HepG2 (cell line): Measurements from ENCODE around the gene TMEM98. TPM values are rescaled to one million over a fixed set of nuclear protein-coding genes. Genes with fewer than 3 reads are reported as not detected.

ENCODE experiments used
- ARID2 ChIP-seq: sonication (generic); formaldehyde crosslinking; IDR thresholded peaks from 2 replicates; pipeline ENCODE4 v1.8.1; 2022; ENCODE audit warnings: mild to moderate bottlenecking, missing genetic modification reagents, borderline replicate concordance
- CHD2 ChIP-seq: IDR thresholded peaks from 2 replicates; pipeline ENCODE4 v1.6.1; 2011; ENCODE audit warnings: low read depth, low read length, improper control_type of control experiment
- FOXO4 ChIP-seq: sonication (generic); formaldehyde crosslinking; conservative IDR thresholded peaks from 2 replicates; pipeline ENCODE4 v1.8.1; 2023; ENCODE audit warnings: missing genetic modification reagents
- FOXP4 ChIP-seq: sonication (generic); formaldehyde crosslinking; IDR thresholded peaks from 2 replicates; pipeline ENCODE4 v1.4.0; 2020; ENCODE audit warnings: missing genetic modification reagents
- GATA4 ChIP-seq: sonication (generic); IDR thresholded peaks from 2 replicates; pipeline ENCODE4 v1.6.1; 2016; ENCODE audit warnings: antibody characterized with exemption, low read depth, borderline replicate concordance
- IRX3 ChIP-seq: sonication (generic); formaldehyde crosslinking; IDR thresholded peaks from 2 replicates; pipeline ENCODE4 v1.8.1; 2023; ENCODE audit warnings: mild to moderate bottlenecking, low read depth, missing genetic modification reagents, borderline replicate concordance
- MXD1 ChIP-seq: sonication (generic); formaldehyde crosslinking; IDR thresholded peaks from 2 replicates; pipeline ENCODE4 v1.4.0; 2020; ENCODE audit warnings: mild to moderate bottlenecking, missing genetic modification reagents
- MYPOP ChIP-seq: sonication (generic); formaldehyde crosslinking; IDR thresholded peaks from 2 replicates; pipeline ENCODE4 v1.8.1; 2023; ENCODE audit warnings: mild to moderate bottlenecking, moderate library complexity, missing genetic modification reagents
- NFKBIZ ChIP-seq: IDR thresholded peaks from 2 replicates; pipeline ENCODE4 v1.6.1; 2018; ENCODE audit warnings: missing genetic modification reagents, missing compliant biosample characterization
- NONO ChIP-seq, 2 experiments: fragments of 450-650 bp in 1 of 2; sonication (generic) in 1 of 2; formaldehyde crosslinking in 1 of 2; IDR thresholded peaks in 1 of 2; conservative IDR thresholded peaks in 1 of 2; 2 replicates each; pipeline versions ENCODE4 v1.6.1 to v1.8.0; 2017 to 2022; ENCODE audit warnings: mild to moderate bottlenecking in 1 of 2, missing genetic modification reagents in 1 of 2, moderate library complexity in 1 of 2
- SNAI1 ChIP-seq: sonication (generic); formaldehyde crosslinking; IDR thresholded peaks from 2 replicates; pipeline ENCODE4 v1.5.0; 2020; ENCODE audit warnings: mild to moderate bottlenecking, missing genetic modification reagents, borderline replicate concordance
- THAP8 ChIP-seq: sonication (generic); formaldehyde crosslinking; IDR thresholded peaks from 2 replicates; pipeline ENCODE4 v1.5.1; 2020; ENCODE audit warnings: missing genetic modification reagents, mild to moderate bottlenecking, borderline replicate concordance
- ZNF160 ChIP-seq: sonication (generic); formaldehyde crosslinking; IDR thresholded peaks from 2 replicates; pipeline ENCODE4 v1.8.0; 2022; ENCODE audit warnings: mild to moderate bottlenecking, inconsistent platforms, missing genetic modification reagents
- ZNF446 ChIP-seq: sonication (generic); formaldehyde crosslinking; IDR thresholded peaks from 2 replicates; pipeline ENCODE4 v1.5.0; 2020; ENCODE audit warnings: mild to moderate bottlenecking, missing genetic modification reagents
- ZNF484 ChIP-seq: sonication (generic); formaldehyde crosslinking; IDR thresholded peaks from 2 replicates; pipeline ENCODE4 v1.5.1; 2020; ENCODE audit warnings: mild to moderate bottlenecking, low read depth, missing genetic modification reagents, borderline replicate concordance
- ZSCAN31 ChIP-seq: sonication (generic); formaldehyde crosslinking; IDR thresholded peaks from 2 replicates; pipeline ENCODE4 v1.5.0; 2020; ENCODE audit warnings: low read depth, mild to moderate bottlenecking, missing genetic modification reagents
- polyA plus RNA-seq, 8 experiments: library from polyadenylated mRNA; depleted of rRNA in 3 of 8; stranded (reverse) in 7 of 8; unstranded in 1 of 8; fragments of >200 nt; fragmentation: Illumina TruSeq in 4 of 8; extraction: Trizol in 4 of 8; gene quantifications; 2 replicates each; pipeline versions ENCODE4 v1.2.1 to v1.2.3, GENCODE V29; 2011 to 2016; ENCODE audit warnings: low read depth in 4 of 8, missing spikeins in 1 of 8, mixed read lengths in 1 of 8; ENCODE audit not compliant: insufficient read depth in 1 of 8
- total RNA-seq, 5 experiments: library from RNA; depleted of rRNA; stranded (reverse); fragments of >200 nt; fragmentation: Illumina TruSeq; extraction: Trizol; gene quantifications; 2 replicates each; pipeline ENCODE4 v1.2.3, GENCODE V29; 2016; ENCODE audit warnings: low read depth in 1 of 5
- TF ChIP-seq, protein P1 (sequence below): sonication (generic); formaldehyde crosslinking; IDR thresholded peaks from 2 replicates; pipeline ENCODE4 v1.4.0; 2020; ENCODE audit warnings: missing genetic modification reagents
- TF ChIP-seq, protein P2 (sequence below): sonication (generic); formaldehyde crosslinking; IDR thresholded peaks from 2 replicates; pipeline ENCODE4 v1.4.0; 2020; ENCODE audit warnings: mild to moderate bottlenecking, missing genetic modification reagents

Gene TMEM98
- total and polyA plus RNA-seq, 2 of the 13 experiments (the other 11 are each of a cell fraction or from before 2014, with no cell fraction given): 103 to 175 TPM

- TF ChIP-seq THAP8 (CRISPR knock-in tag) (no peak), NONO (IDR thresholded peaks at IDR 0.05) (no peak), NONO (CRISPR knock-in tag; conservative IDR thresholded peaks at IDR 0.05) (0 out of 2 replicates have a peak, but pooled peaks have one; percentile 4), ZSCAN31 (CRISPR knock-in tag) (no peak), MYPOP (CRISPR knock-in tag) (no peak), MXD1 (CRISPR knock-in tag) (0 out of 2 replicates have a peak, but pooled peaks have one; percentile 39), ARID2 (no peak), GATA4 (no peak), ZNF160 (CRISPR knock-in tag) (no peak), ZNF446 (CRISPR knock-in tag) (no peak), SNAI1 (CRISPR knock-in tag) (no peak), FOXP4 (CRISPR knock-in tag) (no peak), NFKBIZ (CRISPR knock-in tag) (no peak), FOXO4 (CRISPR knock-in tag) (0 out of 2 replicates have a peak, but pooled peaks have one; percentile 47), IRX3 (CRISPR knock-in tag) (no peak), ZNF484 (CRISPR knock-in tag) (no peak), CHD2 (no peak)
- TF ChIP-seq, protein P1, sequence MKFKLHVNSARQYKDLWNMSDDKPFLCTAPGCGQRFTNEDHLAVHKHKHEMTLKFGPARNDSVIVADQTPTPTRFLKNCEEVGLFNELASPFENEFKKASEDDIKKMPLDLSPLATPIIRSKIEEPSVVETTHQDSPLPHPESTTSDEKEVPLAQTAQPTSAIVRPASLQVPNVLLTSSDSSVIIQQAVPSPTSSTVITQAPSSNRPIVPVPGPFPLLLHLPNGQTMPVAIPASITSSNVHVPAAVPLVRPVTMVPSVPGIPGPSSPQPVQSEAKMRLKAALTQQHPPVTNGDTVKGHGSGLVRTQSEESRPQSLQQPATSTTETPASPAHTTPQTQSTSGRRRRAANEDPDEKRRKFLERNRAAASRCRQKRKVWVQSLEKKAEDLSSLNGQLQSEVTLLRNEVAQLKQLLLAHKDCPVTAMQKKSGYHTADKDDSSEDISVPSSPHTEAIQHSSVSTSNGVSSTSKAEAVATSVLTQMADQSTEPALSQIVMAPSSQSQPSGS (CRISPR knock-in tag): no peak
- TF ChIP-seq, protein P2, sequence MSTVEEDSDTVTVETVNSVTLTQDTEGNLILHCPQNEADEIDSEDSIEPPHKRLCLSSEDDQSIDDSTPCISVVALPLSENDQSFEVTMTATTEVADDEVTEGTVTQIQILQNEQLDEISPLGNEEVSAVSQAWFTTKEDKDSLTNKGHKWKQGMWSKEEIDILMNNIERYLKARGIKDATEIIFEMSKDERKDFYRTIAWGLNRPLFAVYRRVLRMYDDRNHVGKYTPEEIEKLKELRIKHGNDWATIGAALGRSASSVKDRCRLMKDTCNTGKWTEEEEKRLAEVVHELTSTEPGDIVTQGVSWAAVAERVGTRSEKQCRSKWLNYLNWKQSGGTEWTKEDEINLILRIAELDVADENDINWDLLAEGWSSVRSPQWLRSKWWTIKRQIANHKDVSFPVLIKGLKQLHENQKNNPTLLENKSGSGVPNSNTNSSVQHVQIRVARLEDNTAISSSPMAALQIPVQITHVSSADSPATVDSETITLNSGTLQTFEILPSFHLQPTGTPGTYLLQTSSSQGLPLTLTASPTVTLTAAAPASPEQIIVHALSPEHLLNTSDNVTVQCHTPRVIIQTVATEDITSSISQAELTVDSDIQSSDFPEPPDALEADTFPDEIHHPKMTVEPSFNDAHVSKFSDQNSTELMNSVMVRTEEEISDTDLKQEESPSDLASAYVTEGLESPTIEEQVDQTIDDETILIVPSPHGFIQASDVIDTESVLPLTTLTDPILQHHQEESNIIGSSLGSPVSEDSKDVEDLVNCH (CRISPR knock-in tag): no peak
Measured at GRCh38 chr17:32927724-32928585, at the start of gene TMEM98 (continued).
